ENCODE data around the gene CRMP1. TPM values are rescaled to one million over a fixed set of nuclear protein-coding genes. Genes with fewer than 3 reads are reported as not detected.

CRMP1 gene
- polyA plus RNA-seq, 1 donor (not counting 4 experiments of a cell fraction or from before 2014, with no cell fraction given), result 0.03 TPM

DNA sequence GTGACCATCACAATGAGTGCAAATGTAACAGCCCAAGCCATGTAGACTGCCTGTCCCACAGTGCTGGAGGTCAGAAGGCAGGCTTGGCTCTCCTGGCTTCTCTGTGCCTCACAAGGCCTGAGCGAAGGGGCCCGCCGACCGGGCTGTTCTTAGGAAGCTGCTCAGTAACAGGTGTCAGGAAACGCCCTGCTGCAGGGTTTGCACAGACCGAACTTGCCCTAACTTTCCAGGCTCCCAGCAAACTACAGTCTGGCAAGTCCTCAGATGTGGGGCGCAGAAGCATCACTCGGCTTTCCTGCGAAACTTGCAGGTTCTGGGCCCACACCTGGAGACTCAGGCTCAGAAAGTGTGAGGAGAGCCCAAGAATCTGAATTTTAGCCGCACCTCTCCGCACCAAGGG is 87.6 kb downstream of the CRMP1 start:
- no peak overlapping the region for H3K27ac ChIP-seq (ENCODE audit: control insufficient read depth, insufficient read depth, low read length)
- no peaks in the 10 kb centered on the region for H3K4me1 ChIP-seq (ENCODE audit: control insufficient read depth, extremely low read depth, insufficient read depth, low read length)
- H3K9me1 ChIP-seq (ENCODE audit: control insufficient read depth, extremely low read depth, insufficient read depth, low read length), result no peaks in the 10 kb centered on the region
- H4K20me1 ChIP-seq (ENCODE audit: control insufficient read depth, extremely low read depth, insufficient read depth, low read length), result no peaks in the 10 kb centered on the region
- H3K79me2 ChIP-seq (ENCODE audit: control insufficient read depth, insufficient read depth, low read length), result no peaks in the 10 kb centered on the region
- DNase-seq (ENCODE audit: low read depth, low spot score) (no peak), FAIRE-seq (no peak)
- TF ChIP-seq EZH2 (IDR thresholded peaks at IDR 0.05; ENCODE audit: low read length), result no peak
- TF ChIP-seq, protein P1, sequence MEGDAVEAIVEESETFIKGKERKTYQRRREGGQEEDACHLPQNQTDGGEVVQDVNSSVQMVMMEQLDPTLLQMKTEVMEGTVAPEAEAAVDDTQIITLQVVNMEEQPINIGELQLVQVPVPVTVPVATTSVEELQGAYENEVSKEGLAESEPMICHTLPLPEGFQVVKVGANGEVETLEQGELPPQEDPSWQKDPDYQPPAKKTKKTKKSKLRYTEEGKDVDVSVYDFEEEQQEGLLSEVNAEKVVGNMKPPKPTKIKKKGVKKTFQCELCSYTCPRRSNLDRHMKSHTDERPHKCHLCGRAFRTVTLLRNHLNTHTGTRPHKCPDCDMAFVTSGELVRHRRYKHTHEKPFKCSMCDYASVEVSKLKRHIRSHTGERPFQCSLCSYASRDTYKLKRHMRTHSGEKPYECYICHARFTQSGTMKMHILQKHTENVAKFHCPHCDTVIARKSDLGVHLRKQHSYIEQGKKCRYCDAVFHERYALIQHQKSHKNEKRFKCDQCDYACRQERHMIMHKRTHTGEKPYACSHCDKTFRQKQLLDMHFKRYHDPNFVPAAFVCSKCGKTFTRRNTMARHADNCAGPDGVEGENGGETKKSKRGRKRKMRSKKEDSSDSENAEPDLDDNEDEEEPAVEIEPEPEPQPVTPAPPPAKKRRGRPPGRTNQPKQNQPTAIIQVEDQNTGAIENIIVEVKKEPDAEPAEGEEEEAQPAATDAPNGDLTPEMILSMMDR (optimal IDR thresholded peaks at IDR 0.05 in 1 of 3, IDR thresholded peaks at IDR 0.05 in 1 of 3, conservative IDR thresholded peaks at IDR 0.05 in 1 of 3; ENCODE audit: extremely low read depth in 1 of 3, insufficient read depth in 2 of 3, low read length in 3 of 3), result no peak
- no peaks in the 10 kb centered on the region for H3K27me3 ChIP-seq (ENCODE audit: control insufficient read depth, extremely low read depth, insufficient read depth, low read length)
- no peak overlapping the region for H2AFZ ChIP-seq (ENCODE audit: control insufficient read depth, low read length)
- no peak overlapping the region for H3K4me3 ChIP-seq (ENCODE audit: control insufficient read depth in 2 of 3, extremely low read depth in 1 of 3, insufficient read depth in 2 of 3, low read depth in 1 of 3, low read length in 3 of 3)
- no peak overlapping the region for H3K9ac ChIP-seq (ENCODE audit: control insufficient read depth, extremely low read depth, insufficient read depth, low read length)
- peaks cover 31 to 66% of the 10 kb centered on the region in 2 experiments for H3K36me3 ChIP-seq (ENCODE audit: control insufficient read depth in 2 of 2, extremely low read depth in 1 of 2, insufficient read depth in 2 of 2, low read length in 2 of 2)
- H3K9me3 ChIP-seq (ENCODE audit: control insufficient read depth, low read depth, low read length), result no peaks in the 10 kb centered on the region
- dilution Hi-C loops (cut with MboI; ENCODE audit: extremely low pct_ligation_motif_present, low sequenced_read_pairs), result no loop called here
- no peak overlapping the region for H3K4me2 ChIP-seq (ENCODE audit: control insufficient read depth, extremely low read depth, insufficient read depth, low read depth, low read length)

DNA sequence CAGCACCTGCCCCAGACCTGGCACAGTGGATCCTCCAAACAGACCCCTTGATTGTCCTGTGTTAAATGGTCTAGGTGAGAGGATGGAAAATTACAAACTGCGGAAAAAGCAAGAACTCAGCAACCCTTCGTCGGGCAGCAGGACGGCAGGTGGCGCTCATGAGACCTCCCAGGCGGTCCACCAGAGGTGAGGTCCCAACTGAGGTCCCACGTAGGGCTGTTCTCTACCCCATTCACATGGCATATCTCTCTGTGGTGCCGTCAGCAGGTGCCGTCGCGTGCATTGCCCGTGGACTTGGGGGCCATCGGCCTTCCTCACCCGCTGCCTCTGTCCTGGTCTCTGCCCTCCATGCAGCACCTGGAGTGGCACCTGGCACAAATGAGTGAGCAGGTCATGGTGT is 88.2 kb downstream of the CRMP1 start:
- H3K27me3 ChIP-seq (ENCODE audit: control insufficient read depth, extremely low read depth, insufficient read depth, low read length), result no peaks in the 10 kb centered on the region
- no peaks in the 10 kb centered on the region for H3K4me1 ChIP-seq (ENCODE audit: control insufficient read depth, extremely low read depth, insufficient read depth, low read length)
- dilution Hi-C loops (cut with MboI; ENCODE audit: extremely low pct_ligation_motif_present, low sequenced_read_pairs), result no loop called here
- H3K9me1 ChIP-seq (ENCODE audit: control insufficient read depth, extremely low read depth, insufficient read depth, low read length), result no peaks in the 10 kb centered on the region
- H3K79me2 ChIP-seq (ENCODE audit: control insufficient read depth, insufficient read depth, low read length), result no peaks in the 10 kb centered on the region
- no peak overlapping the region for H2AFZ ChIP-seq (ENCODE audit: control insufficient read depth, low read length)
- H3K27ac ChIP-seq (ENCODE audit: control insufficient read depth, insufficient read depth, low read length), result no peak overlapping the region
- FAIRE-seq (no peak), DNase-seq (ENCODE audit: low read depth, low spot score) (no peak)
- no peak overlapping the region for H3K4me2 ChIP-seq (ENCODE audit: control insufficient read depth, extremely low read depth, insufficient read depth, low read depth, low read length)
- H3K9ac ChIP-seq (ENCODE audit: control insufficient read depth, extremely low read depth, insufficient read depth, low read length), result no peak overlapping the region
- H3K36me3 ChIP-seq (ENCODE audit: control insufficient read depth in 2 of 2, extremely low read depth in 1 of 2, insufficient read depth in 2 of 2, low read length in 2 of 2), result peaks cover 26 to 63% of the 10 kb centered on the region in 2 experiments
- H4K20me1 ChIP-seq (ENCODE audit: control insufficient read depth, extremely low read depth, insufficient read depth, low read length), result no peaks in the 10 kb centered on the region
- no peaks in the 10 kb centered on the region for H3K9me3 ChIP-seq (ENCODE audit: control insufficient read depth, low read depth, low read length)
- TF ChIP-seq, protein P1 (optimal IDR thresholded peaks at IDR 0.05 in 1 of 3, IDR thresholded peaks at IDR 0.05 in 1 of 3, conservative IDR thresholded peaks at IDR 0.05 in 1 of 3; ENCODE audit: extremely low read depth in 1 of 3, insufficient read depth in 2 of 3, low read length in 3 of 3), result no peak
- no peak for TF ChIP-seq EZH2 (IDR thresholded peaks at IDR 0.05; ENCODE audit: low read length)
- H3K4me3 ChIP-seq (ENCODE audit: control insufficient read depth in 2 of 3, extremely low read depth in 1 of 3, insufficient read depth in 2 of 3, low read depth in 1 of 3, low read length in 3 of 3), result no peak overlapping the region

Data from keratinocyte (primary cell).